CD14-positive monocyte (primary cell): ENCODE measurements around the gene AURKAIP1. TPM values are rescaled to one million over a fixed set of nuclear protein-coding genes. Genes with fewer than 3 reads are reported as not detected.

Experiments
- DNase-seq, 3 donors: peaks; one replicate each; pipeline ENCODE4 v3.0.0-alpha.2; 2011 to 2022
- H2AFZ ChIP-seq: 2 replicates; pipeline ENCODE4 v1.6.0; 2012; ENCODE audit warnings: mild to moderate bottlenecking, low read depth, low read length, inconsistent platforms; ENCODE audit not compliant: insufficient read depth, poor library complexity, severe bottlenecking
- H3K27ac ChIP-seq, 2 donors: 1 replicate in 1 of 2; 2 replicates in 1 of 2; pipeline ENCODE4 v1.5.1; 2012 to 2013; ENCODE audit warnings: low read length in 2 of 2, control low read depth in 1 of 2, inconsistent platforms in 1 of 2, low read depth in 1 of 2, mild to moderate bottlenecking in 1 of 2
- H3K27me3 ChIP-seq, 2 donors: one replicate each; pipeline versions ENCODE4 v1.6.0 to v1.6.1; 2011 to 2013; ENCODE audit warnings: low read length in 2 of 2; ENCODE audit not compliant: control insufficient read depth in 2 of 2, insufficient read depth in 2 of 2
- H3K36me3 ChIP-seq, 2 donors: replicated peaks in 1 of 2; 1 replicate in 1 of 2; 2 replicates in 1 of 2; pipeline versions ENCODE4 v1.5.1 to v1.6.1; 2012 to 2013; ENCODE audit warnings: low read length in 2 of 2, control low read depth in 1 of 2, inconsistent platforms in 1 of 2, mild to moderate bottlenecking in 1 of 2; ENCODE audit not compliant: insufficient read depth in 2 of 2, control insufficient read depth in 1 of 2
- H3K4me1 ChIP-seq, 2 donors: 1 replicate in 1 of 2; 2 replicates in 1 of 2; pipeline versions ENCODE4 v1.5.1 to v1.6.1; 2012 to 2013; ENCODE audit warnings: low read length in 2 of 2, control low read depth in 1 of 2, inconsistent platforms in 1 of 2, mild to moderate bottlenecking in 1 of 2, moderate library complexity in 1 of 2; ENCODE audit not compliant: insufficient read depth in 2 of 2, control insufficient read depth in 1 of 2
- H3K4me2 ChIP-seq: replicated peaks from 2 replicates; pipeline ENCODE3; 2012; ENCODE audit warnings: low read length, moderate library complexity, mild to moderate bottlenecking; ENCODE audit not compliant: poor library complexity, severe bottlenecking; ENCODE audit errors: extremely low read depth
- H3K4me3 ChIP-seq, 3 experiments: fragments of 200-600 bp in 1 of 3; sonication (generic) in 1 of 3; replicated peaks in 1 of 3; 1 replicate in 2 of 3; 2 replicates in 1 of 3; pipeline ENCODE4 v1.5.1; 2011 to 2013; ENCODE audit warnings: low read length in 3 of 3, mild to moderate bottlenecking in 3 of 3, control low read depth in 2 of 3, low read depth in 2 of 3, inconsistent platforms in 1 of 3, moderate library complexity in 1 of 3
- H3K79me2 ChIP-seq: 2 replicates; pipeline ENCODE4 v1.6.0; 2012; ENCODE audit warnings: mild to moderate bottlenecking, control low read depth, inconsistent platforms, low read length, moderate library complexity; ENCODE audit not compliant: insufficient read depth
- H3K9ac ChIP-seq: 2 replicates; pipeline ENCODE4 v1.6.0; 2017; ENCODE audit warnings: low read length, mild to moderate bottlenecking; ENCODE audit not compliant: insufficient read depth, poor library complexity, severe bottlenecking
- H3K9me3 ChIP-seq, 2 donors: replicated peaks in 1 of 2; 1 replicate in 1 of 2; 2 replicates in 1 of 2; pipeline versions ENCODE4 v1.5.1 to v1.6.1; 2012 to 2013; ENCODE audit warnings: low read length in 2 of 2, control low read depth in 1 of 2; ENCODE audit not compliant: control insufficient read depth in 1 of 2, insufficient read depth in 1 of 2
- H4K20me1 ChIP-seq: 2 replicates; pipeline ENCODE4 v1.6.0; 2012; ENCODE audit warnings: mild to moderate bottlenecking, low read length, control low read depth, moderate library complexity; ENCODE audit not compliant: insufficient read depth
- H3K27ac Mint-ChIP-seq, 7 donors: one replicate each; pipeline ENCODE4 v1.8.0; 2020; ENCODE audit warnings: mild to moderate bottlenecking in 7 of 7, mixed read lengths in 7 of 7, moderate library complexity in 6 of 7, inconsistent platforms in 2 of 7
- H3K27me3 Mint-ChIP-seq, 3 donors: one replicate each; pipeline ENCODE4 v1.8.0; 2021 to 2022; ENCODE audit warnings: low read depth in 3 of 3, mild to moderate bottlenecking in 3 of 3, mixed read lengths in 3 of 3, moderate library complexity in 3 of 3, inconsistent platforms in 1 of 3
- H3K36me3 Mint-ChIP-seq, 2 donors: one replicate each; pipeline ENCODE4 v1.8.0; 2020; ENCODE audit warnings: mixed read lengths in 2 of 2, inconsistent platforms in 1 of 2, mild to moderate bottlenecking in 1 of 2
- H3K4me1 Mint-ChIP-seq: one replicate; pipeline ENCODE4 v1.8.0; 2020; ENCODE audit warnings: mild to moderate bottlenecking, mixed read lengths
- H3K4me3 Mint-ChIP-seq, 2 donors: one replicate each; pipeline ENCODE4 v1.8.0; 2020; ENCODE audit warnings: mild to moderate bottlenecking in 2 of 2, mixed read lengths in 2 of 2, moderate library complexity in 1 of 2
- H3K9me3 Mint-ChIP-seq, 7 donors: one replicate each; pipeline ENCODE4 v1.8.0; 2020 to 2022; ENCODE audit warnings: mixed read lengths in 7 of 7, mild to moderate bottlenecking in 6 of 7, moderate library complexity in 6 of 7, inconsistent platforms in 2 of 7
- CTCF ChIP-seq: fragments of 200-600 bp; IDR thresholded peaks from one replicate; pipeline ENCODE4 v1.8.0; 2022; ENCODE audit warnings: antibody characterized with exemption, mild to moderate bottlenecking
- WGBS: methylation state at CpG from one replicate; pipeline ENCODE4 v1.1.5; 2013; ENCODE audit warnings: missing lambda C conversion rate; ENCODE audit not compliant: insufficient coverage; 5-methylcytosine and 5-hydroxymethylcytosine counted together
- intact Hi-C, 2 donors: fragments of 100-400 bp; cut with micrococcal nuclease; formaldehyde crosslinking; loops; one replicate each; pipeline versions ENCODE4 v1.15.0 to v1.15.1; 2023
- polyA plus RNA-seq, 3 donors: library from polyadenylated mRNA; depleted of rRNA in 1 of 3; unstranded in 2 of 3; stranded (reverse) in 1 of 3; fragments of 300-500 nt in 2 of 3; fragments of >200 nt in 1 of 3; fragmentation: Illumina TruSeq in 2 of 3; gene quantifications; 1 replicate in 2 of 3; 2 replicates in 1 of 3; pipeline ENCODE4 v1.2.3, GENCODE V29; 2012 to 2021

The AURKAIP1 gene
- polyA plus RNA-seq, 3 donors, result 59.1 to 160 (median 134) TPM

GRCh38 chr1:1352786-1353388, 22.1 kb downstream of the AURKAIP1 start:
- Histone ChIP-seq H4K20me1 (peaks cover 6% of the 10 kb centered on the region), H2AFZ (no peak overlapping the region), H3K4me3 (no peak overlapping the region), H3K9me3 (no peaks in the 10 kb centered on the region), H3K79me2 (peaks cover 6% of the 10 kb centered on the region), H3K9ac (no peak overlapping the region), H3K27ac (no peak overlapping the region), H3K27me3 (peaks cover 11 to 49% of the 10 kb centered on the region in 2 donors), H3K36me3 (no peaks in the 10 kb centered on the region), H3K4me1 (peaks cover 6 to 9% of the 10 kb centered on the region in 2 donors), H3K4me2 (no peak overlapping the region)
- Mint-ChIP-seq H3K27me3 (peaks cover 39 to 72% (median 50%) of the 10 kb centered on the region in 3 donors), H3K36me3 (peaks cover 0 to 6% of the 10 kb centered on the region in 2 donors), H3K4me1 (peaks cover 6% of the 10 kb centered on the region), H3K27ac (no peak overlapping the region), H3K4me3 (peak overlapping the region in 1 of 2 donors; percentile 69), H3K9me3 (peaks cover 0 to 10% (median 4%) of the 10 kb centered on the region in 7 donors)
- intact Hi-C loops, result no loop called here
- WGBS, result 42% methylated on average over 3 of the region's 5 CpGs
- TF ChIP-seq CTCF, result no peak
- no peak for DNase-seq

- Mint-ChIP-seq H3K9me3 (peaks cover 0 to 10% (median 4%) of the 10 kb centered on the region in 7 donors), H3K27ac (no peak overlapping the region), H3K36me3 (peaks cover 0 to 6% of the 10 kb centered on the region in 2 donors), H3K27me3 (peaks cover 30 to 66% (median 43%) of the 10 kb centered on the region in 3 donors), H3K4me1 (peaks cover 14% of the 10 kb centered on the region), H3K4me3 (peak overlapping the region; percentile 57 to 69)
- no peak for DNase-seq
- H3K27ac ChIP-seq, result no peak overlapping the region
- H3K27me3 ChIP-seq, result peaks cover 11 to 38% of the 10 kb centered on the region in 2 donors
- no peak overlapping the region for H3K4me3 ChIP-seq
- H3K4me1 ChIP-seq, result peaks cover 11 to 17% of the 10 kb centered on the region in 2 donors
- no peak overlapping the region for H3K9ac ChIP-seq
- peaks cover 17% of the 10 kb centered on the region for H3K79me2 ChIP-seq
- peaks cover 14% of the 10 kb centered on the region for H4K20me1 ChIP-seq
- WGBS, result 85% methylated on average over 22 of the region's 29 CpGs
- H3K36me3 ChIP-seq, result no peaks in the 10 kb centered on the region
- intact Hi-C loops, result no loop called here
- no peaks in the 10 kb centered on the region for H3K9me3 ChIP-seq
- no peak for TF ChIP-seq CTCF
- H3K4me2 ChIP-seq, result peak overlapping the region; percentile 15
- H2AFZ ChIP-seq, result no peak overlapping the region
Measured at GRCh38 chr1:1351511-1352427, 23.2 kb downstream of the AURKAIP1 start.
